Stromal cell of bone marrow (primary cell): ENCODE results near the gene SLC38A10.
A peak's percentile ranks its signal among the peaks of the same experiment; 100 is the strongest.

Experiments used
- DNase-seq: peaks from one replicate; pipeline ENCODE4 v3.0.0-alpha.2; 2012; ENCODE audit warnings: low read depth

SLC38A10 gene

DNA sequence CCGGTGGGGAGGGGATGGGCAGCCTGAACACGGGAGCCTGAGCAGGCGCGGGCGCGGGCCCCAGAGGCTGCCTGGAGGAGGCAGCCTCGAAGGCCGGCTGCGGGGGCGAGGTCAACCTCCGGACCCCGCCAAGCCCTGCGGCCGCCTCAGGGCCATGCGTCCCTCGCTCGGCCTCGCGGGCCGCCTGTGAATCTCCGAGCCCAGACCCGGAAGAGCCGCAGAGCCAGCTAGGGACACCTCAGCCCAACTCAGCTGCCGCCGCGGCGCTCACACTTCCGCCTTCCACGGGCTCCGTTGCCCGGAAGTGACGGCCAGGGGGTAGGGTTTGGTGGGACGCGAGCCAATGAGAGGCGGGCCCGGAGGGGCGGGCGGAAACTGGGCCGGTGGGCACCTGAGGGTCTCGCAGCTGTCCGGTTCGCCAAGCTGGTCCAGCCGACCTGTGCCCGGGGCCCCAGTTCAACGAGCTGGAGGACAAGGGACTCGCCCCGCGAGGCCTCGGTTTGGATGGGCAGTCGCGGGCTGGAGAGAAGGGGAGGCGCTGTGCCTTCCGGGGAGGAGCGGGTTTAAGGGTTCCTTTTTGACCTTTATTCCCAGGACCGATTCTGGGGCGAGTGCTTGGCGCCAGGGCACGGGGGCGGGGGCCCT, at the start of gene SLC38A10:
Gene SLC38A10, minus strand, starts transcription at position 277 of the 645 bp plus-strand sequence. CDS start 386 bp downstream, outside the sequence.
- DNase-seq, result peak; percentile 72

DNA sequence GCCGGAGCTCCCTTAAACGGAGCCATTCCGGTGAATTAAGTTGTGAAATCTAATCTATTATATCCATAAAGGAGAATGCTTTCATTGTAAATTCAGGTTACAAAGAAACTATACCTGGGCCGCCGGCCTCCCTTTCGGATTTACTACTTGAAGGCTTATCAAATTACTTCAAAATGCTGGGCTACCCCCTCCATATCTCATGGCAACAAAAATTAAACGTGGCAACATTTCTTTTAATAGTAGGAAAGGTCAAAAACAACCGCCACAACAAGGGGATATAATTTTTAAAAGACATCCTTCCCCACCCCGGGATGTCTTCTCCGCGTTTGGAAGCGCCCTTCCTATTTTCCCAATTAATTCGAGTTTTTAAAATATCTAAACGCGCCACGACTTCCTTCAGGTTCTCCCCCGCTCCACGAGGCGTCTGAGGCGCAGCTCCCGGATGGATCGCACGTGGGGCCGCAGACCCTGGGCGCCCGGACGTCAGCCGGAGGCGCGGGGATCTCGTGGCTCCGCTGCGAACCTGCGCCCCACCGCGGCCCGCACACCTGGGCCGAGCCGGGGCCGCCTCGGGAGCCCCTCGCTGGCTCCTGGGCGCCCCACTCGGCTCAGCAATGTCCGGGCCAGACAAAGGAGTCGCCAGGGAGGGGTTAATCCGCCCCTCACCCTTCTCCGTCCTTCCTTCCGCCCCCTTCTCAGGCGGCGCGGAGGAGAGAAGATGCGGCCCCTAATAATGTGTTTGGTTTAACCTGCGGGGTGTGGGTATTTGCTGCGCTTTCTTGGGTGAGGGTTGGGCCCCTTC, 47.4 kb upstream of the SLC38A10 start:
- no peak for DNase-seq

- no peak for DNase-seq
Measured at GRCh38 chr17:81341516-81342268, 46.6 kb upstream of the SLC38A10 start.

GRCh38 chr17:81340607-81341515, 45.8 kb upstream of the SLC38A10 start:
- DNase-seq, result no peak

DNA sequence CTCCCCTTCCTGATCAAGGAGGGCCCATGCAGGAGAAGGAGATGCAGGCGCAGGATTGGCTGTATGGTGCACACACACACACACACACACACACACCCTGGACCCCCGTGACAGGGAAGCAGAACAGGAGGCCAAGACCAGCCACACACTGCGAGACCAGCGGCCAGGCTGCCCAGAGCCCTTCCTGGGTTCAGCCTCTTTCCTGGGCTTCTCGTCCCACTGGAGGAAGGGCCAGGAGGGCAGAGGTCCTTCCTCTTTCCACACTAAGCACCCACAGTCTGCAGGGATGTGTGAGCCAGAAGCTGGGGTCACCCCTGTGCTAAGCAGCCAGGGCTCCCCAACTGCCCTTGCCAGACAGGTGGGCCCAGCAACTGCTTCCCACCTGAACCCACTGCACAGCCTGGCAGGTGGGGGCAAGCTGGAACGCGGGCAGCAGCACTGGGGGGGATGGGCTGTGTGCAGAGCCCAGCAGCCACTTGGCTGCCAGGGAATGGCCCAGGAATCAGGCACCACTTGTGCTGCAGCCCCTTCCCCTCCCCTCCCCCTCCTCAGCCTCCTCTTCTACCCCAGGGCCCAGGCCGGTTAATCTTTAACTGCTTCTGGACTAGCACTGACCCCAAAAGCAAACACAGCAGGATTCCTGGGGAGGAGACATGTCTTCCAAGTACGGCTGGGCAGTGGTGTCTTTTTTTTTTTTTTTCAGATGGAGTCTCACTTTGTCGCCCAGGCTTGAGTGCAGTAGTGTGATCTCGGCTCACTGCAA, 44.6 kb upstream of the SLC38A10 start:
- no peak for DNase-seq

GRCh38 chr17:81339191-81339533, 44.1 kb upstream of the SLC38A10 start:
- no peak for DNase-seq

DNA sequence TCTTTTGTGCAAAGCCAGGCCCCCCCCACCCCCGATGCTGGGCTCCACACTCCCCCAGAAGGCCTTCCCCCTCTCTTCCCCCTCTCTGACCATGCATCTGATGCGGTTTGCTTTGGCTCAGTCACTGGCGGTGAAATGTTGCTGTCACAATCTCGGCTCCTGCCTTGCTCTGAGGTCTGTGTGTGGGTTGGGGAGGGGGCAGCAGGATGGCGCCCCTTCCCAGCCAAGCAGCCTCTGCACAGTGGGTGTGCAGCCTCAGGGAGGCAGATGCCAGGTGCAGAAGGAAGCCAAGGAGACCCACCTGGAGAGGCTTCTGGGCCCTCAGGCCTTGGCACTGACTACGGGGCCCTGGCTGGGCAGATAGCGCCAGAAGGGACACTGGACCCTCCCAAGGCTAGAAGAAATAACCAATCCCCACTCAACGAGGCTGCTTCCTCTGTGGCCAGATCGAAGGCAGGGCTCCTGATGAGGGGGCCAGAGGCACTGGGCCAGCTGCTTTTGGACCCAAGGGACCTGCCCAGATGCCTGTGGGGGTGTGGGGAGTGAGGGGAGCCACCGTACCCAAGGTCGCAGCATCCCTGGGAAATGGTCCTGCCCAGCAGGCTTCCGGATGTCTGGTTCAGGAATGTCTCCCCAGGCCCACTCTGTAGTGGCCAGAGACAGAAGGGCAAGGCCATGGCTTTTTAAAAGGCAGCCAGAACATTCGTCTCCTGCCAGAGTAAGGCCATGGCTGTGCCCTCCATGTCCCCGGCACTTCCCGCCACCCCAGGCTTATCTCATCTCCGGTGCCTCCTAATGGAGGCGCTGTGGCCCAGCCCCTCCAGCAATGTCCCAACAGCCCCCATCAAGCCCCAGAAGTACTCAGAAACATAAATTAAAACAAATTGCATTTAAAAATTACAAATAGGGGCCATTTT, 43.4 kb upstream of the SLC38A10 start:
- no peak for DNase-seq

DNA sequence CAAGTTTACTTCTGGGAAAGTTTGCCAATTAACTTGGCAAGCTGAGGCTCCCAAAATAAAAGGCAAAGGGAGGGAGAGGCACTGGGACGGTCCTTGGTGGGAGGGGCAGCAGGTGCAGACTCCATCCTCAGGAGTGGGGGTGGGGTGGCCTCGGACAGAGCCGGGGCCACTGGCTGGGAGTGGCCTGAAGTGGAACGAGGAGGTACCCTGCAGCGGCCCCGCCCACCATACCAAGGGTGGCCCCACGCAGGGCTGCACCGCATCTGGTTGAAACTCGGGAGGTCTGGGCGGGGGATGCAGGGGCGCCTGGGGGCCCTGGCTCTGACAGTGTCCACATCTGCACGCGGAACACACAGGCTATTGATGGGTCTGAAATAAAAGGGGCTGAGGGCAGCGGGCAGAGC, 42.4 kb upstream of the SLC38A10 start:
- no peak for DNase-seq

- DNase-seq, result no peak
Measured at GRCh38 chr17:81336930-81337325, 41.8 kb upstream of the SLC38A10 start.

GRCh38 chr17:81336296-81336929, 41.3 kb upstream of the SLC38A10 start:
- no peak for DNase-seq

DNA sequence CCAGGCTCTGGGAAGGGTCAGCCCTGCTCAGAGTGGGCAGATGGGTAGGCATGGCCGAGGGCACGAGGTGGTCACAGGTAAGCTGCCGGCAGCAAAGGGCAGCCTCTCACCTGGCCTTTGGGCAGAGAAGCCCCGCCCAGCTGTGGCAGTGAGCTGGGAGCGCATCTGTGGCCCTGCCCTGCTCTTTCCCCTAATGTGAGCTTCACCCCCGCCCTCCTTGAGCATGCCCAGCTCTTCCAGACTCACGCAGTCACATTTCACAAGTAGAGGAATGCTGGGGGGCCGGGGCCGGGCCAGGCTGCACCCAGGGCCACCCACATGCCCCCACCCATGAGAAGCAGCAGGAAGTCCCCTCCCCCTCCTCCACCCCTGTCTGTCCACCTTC, 40.7 kb upstream of the SLC38A10 start:
- no peak for DNase-seq

GRCh38 chr17:81334987-81335772, 40.1 kb upstream of the SLC38A10 start:
- DNase-seq, result no peak

- no peak for DNase-seq
Measured at GRCh38 chr17:81334391-81334901, 39.3 kb upstream of the SLC38A10 start.

DNA sequence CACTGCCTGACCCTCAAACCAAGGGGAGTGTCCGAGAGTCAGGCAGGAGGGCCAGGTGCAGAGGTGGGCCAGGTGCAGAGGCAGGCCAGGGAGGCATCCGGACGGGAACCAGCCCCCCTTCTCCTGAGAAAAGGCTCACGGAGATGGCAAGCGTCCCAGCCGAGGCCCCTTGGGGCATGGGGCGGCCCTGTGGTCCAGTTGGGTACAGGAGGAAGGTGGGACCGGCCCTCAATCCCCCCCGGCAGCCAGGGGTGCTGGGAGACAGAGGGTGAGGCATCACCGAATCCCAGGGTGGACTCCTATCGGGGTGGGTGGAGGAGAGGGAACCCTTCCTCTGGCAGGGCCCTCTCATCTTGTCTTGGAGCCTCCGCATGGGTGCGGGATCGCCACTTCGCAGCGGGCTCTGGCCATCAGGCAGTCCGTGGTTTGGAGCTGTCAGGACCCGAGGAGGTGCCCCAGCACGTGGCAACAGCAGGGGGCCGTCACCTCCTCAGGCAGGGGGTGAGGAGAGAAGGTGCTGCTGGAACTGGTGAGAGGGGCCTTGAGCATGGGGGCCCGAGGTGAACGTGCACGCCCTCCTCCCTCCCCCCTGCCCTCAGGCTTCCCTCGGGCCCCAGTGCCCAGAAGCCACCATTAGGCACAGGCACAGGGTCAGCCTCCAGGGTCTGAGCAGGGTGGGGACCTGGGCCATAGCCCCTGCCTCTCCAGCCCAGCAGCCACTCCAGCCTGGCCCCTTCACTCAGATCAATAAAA, 38.7 kb upstream of the SLC38A10 start:
- no peak for DNase-seq

- DNase-seq, result no peak
Measured at GRCh38 chr17:81332914-81333528, 37.9 kb upstream of the SLC38A10 start.

DNA sequence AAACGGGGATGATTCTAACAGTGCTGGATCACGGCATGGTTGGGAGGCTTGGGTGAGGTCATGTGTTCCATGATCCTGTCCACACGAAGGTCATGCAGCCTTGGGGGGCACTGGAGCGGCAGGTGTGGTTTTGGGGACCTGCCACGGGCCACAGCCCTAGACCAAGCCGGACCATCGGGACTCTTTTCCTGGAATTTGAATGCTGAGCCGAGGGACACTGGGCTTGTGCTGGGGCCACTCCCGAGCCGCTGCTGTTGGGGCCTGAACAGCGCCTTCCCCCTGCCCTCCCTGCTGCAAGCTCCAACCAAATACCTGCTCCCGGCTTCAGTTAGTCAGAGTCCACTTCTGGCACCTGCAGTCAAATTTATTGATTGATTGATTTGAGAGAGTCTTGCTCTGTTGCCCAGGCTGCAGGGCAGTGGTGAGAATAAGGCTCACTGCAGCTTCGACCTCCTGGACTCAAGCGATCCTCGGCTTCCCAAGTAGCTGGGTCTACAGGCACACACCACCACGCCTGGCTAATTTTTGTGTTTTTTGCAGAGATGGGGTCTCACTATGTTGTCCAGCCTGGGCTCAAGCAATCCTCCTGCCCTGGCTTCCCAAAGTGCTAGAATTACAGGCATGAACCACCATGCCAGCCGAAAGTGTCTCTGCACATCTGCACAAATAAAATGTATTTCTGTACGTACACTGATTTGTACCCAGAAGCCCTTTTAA, 37.2 kb upstream of the SLC38A10 start:
- DNase-seq, result no peak
